Thymus (tissue), 11 donors: Measurements from ENCODE around the gene GNAT2. TPM values are rescaled to one million over a fixed set of nuclear protein-coding genes. Genes with fewer than 3 reads are reported as not detected.

ENCODE experiments used
- DNase-seq, 9 donors: peaks; one replicate each; pipeline ENCODE4 v3.0.0-alpha.2; 2013; ENCODE audit warnings: low spot score in 9 of 9, low read depth in 6 of 9, missing footprints in 1 of 9
- H3K27ac ChIP-seq, 2 donors: one replicate each; pipeline ENCODE4 v1.5.1; 2013; ENCODE audit warnings: control low read depth in 1 of 2, low read depth in 1 of 2, low read length in 1 of 2, mild to moderate bottlenecking in 1 of 2, moderate library complexity in 1 of 2
- H3K27me3 ChIP-seq, 2 donors: one replicate each; pipeline ENCODE4 v1.5.1; 2013; ENCODE audit warnings: low read length in 1 of 2; ENCODE audit not compliant: control insufficient read depth in 2 of 2, insufficient read depth in 1 of 2
- H3K36me3 ChIP-seq, 2 donors: one replicate each; pipeline ENCODE4 v1.5.1; 2013; ENCODE audit warnings: low read length in 1 of 2, mild to moderate bottlenecking in 1 of 2, moderate library complexity in 1 of 2; ENCODE audit not compliant: control insufficient read depth in 2 of 2, insufficient read depth in 2 of 2
- H3K4me1 ChIP-seq, 2 donors: one replicate each; pipeline ENCODE4 v1.5.1; 2013; ENCODE audit warnings: low read length in 2 of 2; ENCODE audit not compliant: control insufficient read depth in 2 of 2, insufficient read depth in 2 of 2
- H3K4me3 ChIP-seq, 2 donors: one replicate each; pipeline ENCODE4 v1.5.1; 2013; ENCODE audit warnings: low read length in 2 of 2, control low read depth in 1 of 2, mild to moderate bottlenecking in 1 of 2
- H3K9me3 ChIP-seq, 2 donors: one replicate each; pipeline ENCODE4 v1.5.1; 2013; ENCODE audit warnings: low read length in 1 of 2, mild to moderate bottlenecking in 1 of 2; ENCODE audit not compliant: control insufficient read depth in 2 of 2, insufficient read depth in 1 of 2
- WGBS: extraction: QIAGEN DNeasy Blood & Tissue Kit; methylation state at CpG from one replicate; pipeline ENCODE4 v1.1.7; 2013; 5-methylcytosine and 5-hydroxymethylcytosine counted together
- polyA plus RNA-seq: library from polyadenylated mRNA; stranded (reverse); fragments of 200-250 nt; gene quantifications from one replicate; pipeline ENCODE4 v1.2.3, GENCODE V29; 2013
- total RNA-seq: library from RNA; stranded (reverse); fragments of 120-200 nt; gene quantifications from one replicate; pipeline ENCODE4 v1.2.4, GENCODE V29; 2013
- donor health status: healthy.

Gene GNAT2
- total and polyA plus RNA-seq, 2 donors = 0.05 to 0.14 TPM

DNA sequence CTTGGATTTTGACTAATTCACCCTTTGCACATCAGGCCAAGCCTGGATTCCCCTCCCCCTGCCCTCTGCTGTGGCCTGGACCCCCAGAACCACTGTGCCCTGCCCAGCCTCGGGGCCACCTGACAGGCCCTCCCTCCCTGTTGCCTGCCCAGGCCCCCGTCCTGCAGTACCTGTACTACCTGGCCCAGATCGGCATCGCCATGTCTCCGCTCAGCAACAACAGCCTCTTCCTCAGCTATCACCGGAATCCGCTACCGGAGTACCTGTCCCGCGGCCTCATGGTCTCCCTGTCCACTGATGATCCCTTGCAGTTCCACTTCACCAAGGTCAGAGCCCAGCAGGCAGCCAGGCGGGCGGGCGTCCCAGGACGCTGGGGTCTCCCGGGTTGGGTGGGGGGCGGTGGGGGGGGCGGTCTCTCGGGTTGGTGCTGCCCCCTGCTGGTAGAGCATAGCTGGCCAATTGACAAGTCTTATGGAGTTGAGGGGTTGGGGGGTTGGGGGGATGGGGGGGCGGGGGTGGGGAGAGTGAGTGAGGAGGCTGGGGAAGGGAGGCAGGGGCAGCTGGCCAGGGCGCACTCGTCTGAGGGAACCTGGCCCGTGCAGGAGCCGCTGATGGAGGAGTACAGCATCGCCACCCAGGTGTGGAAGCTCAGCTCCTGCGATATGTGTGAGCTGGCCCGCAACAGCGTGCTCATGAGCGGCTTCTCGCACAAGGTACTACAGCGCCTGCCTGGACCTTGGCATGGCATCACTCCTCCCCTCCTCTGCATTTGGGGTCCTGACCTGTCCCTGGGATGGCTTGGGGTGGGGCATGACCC lies 10.9 kb upstream of the GNAT2 start:
- H3K27me3 ChIP-seq = no peaks in the 10 kb centered on the region
- no peak overlapping the region for H3K27ac ChIP-seq
- no peaks in the 10 kb centered on the region for H3K9me3 ChIP-seq
- peaks cover 0 to 12% of the 10 kb centered on the region in 2 donors for H3K4me1 ChIP-seq
- DNase-seq = no peak
- H3K36me3 ChIP-seq = peaks cover 60 to 66% of the 10 kb centered on the region in 2 donors
- H3K4me3 ChIP-seq = no peak overlapping the region
- WGBS = 89% methylated on average over 30 of the region's 30 CpGs

DNA sequence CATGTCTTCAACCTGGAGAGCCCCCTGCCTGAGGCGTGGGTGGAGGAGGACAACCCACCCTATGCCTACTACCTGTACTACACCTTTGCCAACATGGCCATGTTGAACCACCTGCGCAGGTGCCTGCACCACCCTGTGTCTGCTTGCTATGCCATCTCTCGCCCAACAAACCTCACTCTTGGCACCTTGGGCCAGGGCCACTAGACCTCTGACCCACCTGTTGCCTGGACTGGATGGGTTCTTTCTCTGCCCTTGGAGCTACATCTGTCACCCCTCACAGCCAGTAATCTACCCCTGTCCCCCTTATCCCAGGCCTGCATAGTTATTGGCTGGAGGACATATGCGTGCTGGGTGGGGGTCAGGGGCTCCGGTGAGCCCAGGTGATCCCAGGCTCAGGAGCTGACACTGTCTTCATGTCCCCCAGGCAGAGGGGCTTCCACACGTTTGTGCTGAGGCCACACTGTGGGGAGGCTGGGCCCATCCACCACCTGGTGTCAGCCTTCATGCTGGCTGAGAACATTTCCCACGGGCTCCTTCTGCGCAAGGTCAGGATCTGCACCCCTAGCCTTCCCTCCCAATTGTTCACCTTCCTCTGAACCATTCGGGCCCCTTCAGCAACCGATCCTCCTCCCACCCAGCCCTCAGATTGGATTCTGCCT lies 10.1 kb upstream of the GNAT2 start:
- DNase-seq = no peak
- H3K4me3 ChIP-seq = no peak overlapping the region
- WGBS = 98% methylated on average over 10 of the region's 10 CpGs
- H3K9me3 ChIP-seq = no peaks in the 10 kb centered on the region
- H3K27me3 ChIP-seq = no peaks in the 10 kb centered on the region
- peaks cover 60 to 67% of the 10 kb centered on the region in 2 donors for H3K36me3 ChIP-seq
- H3K4me1 ChIP-seq = peaks cover 5 to 19% of the 10 kb centered on the region in 2 donors
- H3K27ac ChIP-seq = no peak overlapping the region

GRCh38 chr1:109628540-109629321 lies 9.3 kb upstream of the GNAT2 start:
- peaks cover 11 to 27% of the 10 kb centered on the region in 2 donors for H3K4me1 ChIP-seq
- 97% methylated on average over 23 of the region's 23 CpGs for WGBS
- H3K27me3 ChIP-seq = no peaks in the 10 kb centered on the region
- no peak overlapping the region for H3K4me3 ChIP-seq
- H3K27ac ChIP-seq = no peak overlapping the region
- peaks cover 60 to 68% of the 10 kb centered on the region in 2 donors for H3K36me3 ChIP-seq
- no peak for DNase-seq
- H3K9me3 ChIP-seq = no peaks in the 10 kb centered on the region

- Histone ChIP-seq H3K27ac (no peak overlapping the region), H3K36me3 (peaks cover 60 to 68% of the 10 kb centered on the region in 2 donors), H3K9me3 (peaks cover 0 to 4% of the 10 kb centered on the region in 2 donors), H3K27me3 (no peaks in the 10 kb centered on the region), H3K4me1 (peaks cover 16 to 34% of the 10 kb centered on the region in 2 donors), H3K4me3 (no peak overlapping the region)
- DNase-seq = no peak
- 97% methylated on average over 23 of the region's 23 CpGs for WGBS
Observed at GRCh38 chr1:109627692-109628399, 8.4 kb upstream of the GNAT2 start.

- Histone ChIP-seq H3K4me3 (no peak overlapping the region), H3K27ac (no peak overlapping the region), H3K4me1 (peaks cover 24 to 35% of the 10 kb centered on the region in 2 donors), H3K36me3 (peaks cover 59 to 62% of the 10 kb centered on the region in 2 donors), H3K9me3 (peaks cover 0 to 4% of the 10 kb centered on the region in 2 donors), H3K27me3 (no peaks in the 10 kb centered on the region)
- DNase-seq = no peak
- WGBS = 98% methylated on average over 21 of the region's 21 CpGs
Observed at GRCh38 chr1:109626682-109627408, 7.4 kb upstream of the GNAT2 start.

GRCh38 chr1:109625601-109626560 lies 6.5 kb upstream of the GNAT2 start:
- no peak for DNase-seq
- no peak overlapping the region for H3K4me3 ChIP-seq
- H3K4me1 ChIP-seq = peaks cover 30 to 44% of the 10 kb centered on the region in 2 donors
- H3K27me3 ChIP-seq = no peaks in the 10 kb centered on the region
- H3K27ac ChIP-seq = no peak overlapping the region
- WGBS = 97% methylated on average over 32 of the region's 32 CpGs
- peaks cover 0 to 7% of the 10 kb centered on the region in 2 donors for H3K9me3 ChIP-seq
- H3K36me3 ChIP-seq = peaks cover 49 to 53% of the 10 kb centered on the region in 2 donors

GRCh38 chr1:109625176-109625575 lies 5.8 kb upstream of the GNAT2 start:
- Histone ChIP-seq H3K4me3 (no peak overlapping the region), H3K27ac (peak overlapping the region in 1 of 2 donors; percentile 80), H3K4me1 (peaks cover 30 to 46% of the 10 kb centered on the region in 2 donors), H3K36me3 (peaks cover 44 to 48% of the 10 kb centered on the region in 2 donors), H3K9me3 (peaks cover 0 to 7% of the 10 kb centered on the region in 2 donors), H3K27me3 (no peaks in the 10 kb centered on the region)
- WGBS = 96% methylated on average over 16 of the region's 16 CpGs
- DNase-seq = no peak
